Osteocyte (in vitro differentiated cells): ENCODE data around the gene DPF3. TPM values are rescaled to one million over a fixed set of nuclear protein-coding genes. Genes with fewer than 3 reads are reported as not detected.

Source experiments
- DNase-seq: peaks from one replicate; pipeline ENCODE4 v3.0.0; 2021; ENCODE audit warnings: mixed read lengths; ENCODE audit not compliant: unreplicated experiment; ENCODE audit errors: extremely low spot score
- H3K27ac Mint-ChIP-seq: one replicate; pipeline ENCODE4 v1.8.0; 2021; ENCODE audit warnings: mild to moderate bottlenecking, mixed read lengths; ENCODE audit not compliant: unreplicated experiment
- H3K27me3 Mint-ChIP-seq: one replicate; pipeline ENCODE4 v1.8.0; 2021; ENCODE audit warnings: mixed read lengths; ENCODE audit not compliant: unreplicated experiment
- H3K36me3 Mint-ChIP-seq: one replicate; pipeline ENCODE4 v1.8.0; 2021; ENCODE audit warnings: mixed read lengths; ENCODE audit not compliant: unreplicated experiment
- H3K4me1 Mint-ChIP-seq: one replicate; pipeline ENCODE4 v1.8.0; 2021; ENCODE audit warnings: mixed read lengths; ENCODE audit not compliant: unreplicated experiment
- H3K4me3 Mint-ChIP-seq: one replicate; pipeline ENCODE4 v1.8.0; 2021; ENCODE audit warnings: mild to moderate bottlenecking, moderate library complexity, mixed read lengths; ENCODE audit not compliant: unreplicated experiment
- H3K9me3 Mint-ChIP-seq: one replicate; pipeline ENCODE4 v1.8.0; 2021; ENCODE audit warnings: mixed read lengths; ENCODE audit not compliant: unreplicated experiment
- total RNA-seq: library from RNA; stranded (reverse); gene quantifications from 2 replicates; pipeline ENCODE4 v1.2.1, GENCODE V29; 2021
- TF ChIP-seq, protein P1 (sequence below): fragments of 200-600 bp; sonication (generic); IDR thresholded peaks from 2 replicates; pipeline ENCODE4 v1.5.0; 2021; ENCODE audit warnings: antibody characterized with exemption, mild to moderate bottlenecking, moderate library complexity

Gene DPF3
- total RNA-seq, 1 donor from 2014 or later, result 5.8 TPM

- DNase-seq, result no peak
- Mint-ChIP-seq H3K27ac (no peak overlapping the region), H3K4me1 (no peaks in the 10 kb centered on the region), H3K27me3 (no peaks in the 10 kb centered on the region), H3K36me3 (no peaks in the 10 kb centered on the region), H3K9me3 (no peaks in the 10 kb centered on the region), H3K4me3 (no peak overlapping the region)
- TF ChIP-seq, protein P1, sequence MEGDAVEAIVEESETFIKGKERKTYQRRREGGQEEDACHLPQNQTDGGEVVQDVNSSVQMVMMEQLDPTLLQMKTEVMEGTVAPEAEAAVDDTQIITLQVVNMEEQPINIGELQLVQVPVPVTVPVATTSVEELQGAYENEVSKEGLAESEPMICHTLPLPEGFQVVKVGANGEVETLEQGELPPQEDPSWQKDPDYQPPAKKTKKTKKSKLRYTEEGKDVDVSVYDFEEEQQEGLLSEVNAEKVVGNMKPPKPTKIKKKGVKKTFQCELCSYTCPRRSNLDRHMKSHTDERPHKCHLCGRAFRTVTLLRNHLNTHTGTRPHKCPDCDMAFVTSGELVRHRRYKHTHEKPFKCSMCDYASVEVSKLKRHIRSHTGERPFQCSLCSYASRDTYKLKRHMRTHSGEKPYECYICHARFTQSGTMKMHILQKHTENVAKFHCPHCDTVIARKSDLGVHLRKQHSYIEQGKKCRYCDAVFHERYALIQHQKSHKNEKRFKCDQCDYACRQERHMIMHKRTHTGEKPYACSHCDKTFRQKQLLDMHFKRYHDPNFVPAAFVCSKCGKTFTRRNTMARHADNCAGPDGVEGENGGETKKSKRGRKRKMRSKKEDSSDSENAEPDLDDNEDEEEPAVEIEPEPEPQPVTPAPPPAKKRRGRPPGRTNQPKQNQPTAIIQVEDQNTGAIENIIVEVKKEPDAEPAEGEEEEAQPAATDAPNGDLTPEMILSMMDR, result no peak
Observed at GRCh38 chr14:72708222-72708621, 185.7 kb downstream of the DPF3 start.

DNA sequence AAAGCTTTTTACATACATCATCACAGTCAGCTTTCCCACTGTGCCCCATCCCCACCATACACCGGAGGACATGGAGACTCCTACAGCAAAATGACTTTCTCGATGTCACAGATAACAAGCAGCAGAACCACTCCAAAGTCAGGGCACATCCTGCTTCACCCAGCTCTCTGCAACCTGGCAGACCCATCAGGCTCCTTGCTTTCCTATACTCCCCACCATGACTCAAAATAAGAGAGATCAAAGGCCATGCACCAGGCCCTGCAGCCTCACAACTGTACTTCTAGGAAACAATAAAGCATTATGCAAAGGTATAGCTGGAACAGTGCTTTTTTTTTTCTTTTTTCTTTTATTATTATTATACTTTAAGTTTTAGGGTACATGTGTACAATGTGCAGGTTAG lies 187.4 kb downstream of the DPF3 start:
- no peaks in the 10 kb centered on the region for H3K9me3 Mint-ChIP-seq
- H3K36me3 Mint-ChIP-seq, result no peaks in the 10 kb centered on the region
- TF ChIP-seq, protein P1, result no peak
- no peak overlapping the region for H3K4me3 Mint-ChIP-seq
- no peak overlapping the region for H3K27ac Mint-ChIP-seq
- H3K27me3 Mint-ChIP-seq, result no peaks in the 10 kb centered on the region
- DNase-seq, result no peak
- H3K4me1 Mint-ChIP-seq, result peaks cover 3% of the 10 kb centered on the region

GRCh38 chr14:72704502-72704901 lies 189.4 kb downstream of the DPF3 start:
- Mint-ChIP-seq H3K27me3 (no peaks in the 10 kb centered on the region), H3K27ac (no peak overlapping the region), H3K4me1 (peaks cover 11% of the 10 kb centered on the region), H3K36me3 (no peaks in the 10 kb centered on the region), H3K4me3 (no peak overlapping the region), H3K9me3 (no peaks in the 10 kb centered on the region)
- DNase-seq, result no peak
- TF ChIP-seq, protein P1, result no peak

DNA sequence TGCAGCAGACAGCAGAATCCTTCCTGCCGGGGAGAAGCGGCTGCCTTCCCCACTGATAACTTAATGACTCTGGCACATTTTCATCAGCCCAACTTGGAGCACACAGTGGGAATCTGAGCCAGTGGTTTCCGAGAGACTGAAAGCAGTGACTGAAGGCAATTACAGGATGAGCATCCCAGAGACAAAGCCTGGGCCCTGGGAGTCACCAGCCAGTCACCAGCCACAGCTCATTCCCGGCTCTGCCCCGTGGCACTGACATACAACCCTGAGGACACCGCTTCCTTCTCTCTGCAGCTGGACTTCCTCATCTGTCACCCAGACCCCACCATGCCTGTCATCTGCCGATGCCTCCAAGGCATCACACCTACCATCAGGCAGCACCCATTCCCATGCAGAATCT lies 192.3 kb downstream of the DPF3 start:
- H3K27me3 Mint-ChIP-seq, result no peaks in the 10 kb centered on the region
- H3K27ac Mint-ChIP-seq, result no peak overlapping the region
- H3K36me3 Mint-ChIP-seq, result no peaks in the 10 kb centered on the region
- H3K4me3 Mint-ChIP-seq, result no peak overlapping the region
- no peak for DNase-seq
- peaks cover 12% of the 10 kb centered on the region for H3K4me1 Mint-ChIP-seq
- TF ChIP-seq, protein P1, result no peak
- no peaks in the 10 kb centered on the region for H3K9me3 Mint-ChIP-seq

DNA sequence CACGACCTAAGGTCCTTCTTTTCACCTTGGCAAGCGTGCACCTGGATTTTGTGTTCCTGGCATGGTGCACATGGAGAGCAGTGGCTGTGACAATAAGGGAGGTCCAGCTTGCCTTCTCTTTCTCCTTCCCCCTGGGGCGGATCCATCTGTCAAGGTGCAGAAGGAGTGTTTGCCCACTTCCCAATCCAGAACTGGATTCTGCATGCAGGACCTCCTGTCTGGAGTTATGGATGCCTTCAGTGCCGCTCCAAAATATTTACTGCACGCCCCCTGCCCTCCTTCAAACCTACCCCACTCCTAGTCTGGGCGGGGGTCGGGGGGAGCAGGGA lies 192.7 kb downstream of the DPF3 start:
- Mint-ChIP-seq H3K27me3 (no peaks in the 10 kb centered on the region), H3K9me3 (no peaks in the 10 kb centered on the region), H3K4me1 (peaks cover 12% of the 10 kb centered on the region), H3K27ac (no peak overlapping the region), H3K4me3 (no peak overlapping the region), H3K36me3 (no peaks in the 10 kb centered on the region)
- DNase-seq, result no peak
- TF ChIP-seq, protein P1, result no peak
